Measurements from ENCODE around the gene SPATA32.

The SPATA32 gene

DNA sequence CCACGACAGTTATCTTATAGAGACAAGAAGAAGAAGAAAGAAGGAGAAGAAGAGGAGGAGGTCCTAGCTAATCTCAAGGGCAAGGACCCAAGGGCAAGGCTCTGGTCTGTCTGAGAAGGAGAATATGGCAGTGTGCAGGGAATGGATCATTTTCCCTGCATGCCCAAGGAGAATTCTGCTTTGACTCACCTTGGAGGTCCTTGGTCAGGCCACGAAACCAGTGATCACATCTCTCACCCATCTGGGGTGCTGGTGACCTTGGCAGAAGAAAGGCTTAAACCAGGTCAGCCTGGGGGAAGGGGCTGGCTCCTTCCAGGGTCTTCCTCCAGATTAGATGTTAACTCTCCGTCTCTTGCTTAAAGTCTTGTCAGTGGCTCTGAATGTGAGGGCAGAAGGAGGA lies 41.8 kb downstream of the SPATA32 start:
- H3K4me1 Mint-ChIP-seq = peaks cover 14% of the 10 kb centered on the region
- no peak for TF ChIP-seq CTCF (IDR thresholded peaks at IDR 0.05; ENCODE audit: unreplicated experiment in 3 of 3)
- no peaks in the 10 kb centered on the region for H3K9me3 Mint-ChIP-seq
- no peak overlapping the region for H3K27ac Mint-ChIP-seq
- peak overlapping the region; percentile 48 to 77 (median 76) for H3K4me3 Mint-ChIP-seq
- H3K36me3 Mint-ChIP-seq (ENCODE audit: low read depth) = no peaks in the 10 kb centered on the region
- peaks cover 60% of the 10 kb centered on the region for H3K27me3 Mint-ChIP-seq (ENCODE audit: low read depth)

DNA sequence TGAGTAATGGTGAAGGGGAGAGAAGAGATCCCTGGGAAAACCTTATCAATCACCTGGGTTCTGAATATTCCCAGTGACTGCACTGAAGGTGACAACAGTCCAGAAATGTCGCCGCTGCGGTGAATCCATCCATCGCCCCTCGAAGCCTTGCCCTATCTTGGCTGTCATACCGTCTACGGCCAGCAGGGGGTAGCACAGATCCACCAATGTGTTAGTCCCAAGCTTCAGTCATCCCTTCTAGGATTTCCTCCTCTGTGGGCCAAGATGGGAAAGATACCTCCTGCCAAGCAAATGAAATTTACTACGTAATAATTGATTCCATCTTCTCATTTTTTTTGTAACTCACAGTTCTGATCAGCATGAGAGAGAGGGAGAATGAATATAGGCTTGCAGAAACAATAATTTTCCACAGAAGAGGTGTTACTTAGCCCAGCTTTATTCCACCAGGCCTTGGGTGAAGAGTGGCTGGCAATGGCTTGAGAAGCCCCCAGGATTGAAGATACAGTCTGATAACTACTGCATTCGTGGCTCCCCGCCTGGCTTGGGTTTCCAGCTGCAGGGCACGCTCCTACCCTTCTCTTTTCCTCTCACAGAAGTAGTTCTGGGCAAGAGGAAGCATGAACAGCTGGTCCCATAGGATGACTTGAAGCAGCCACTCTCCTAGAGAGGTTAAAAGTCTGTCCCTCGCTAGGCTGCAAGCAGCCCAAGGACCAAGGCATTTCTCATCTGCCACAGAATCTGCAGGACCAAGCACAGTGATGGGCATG lies 42.8 kb downstream of the SPATA32 start:
- no peaks in the 10 kb centered on the region for H3K9me3 Mint-ChIP-seq
- peaks cover 14% of the 10 kb centered on the region for H3K4me1 Mint-ChIP-seq
- TF ChIP-seq CTCF (IDR thresholded peaks at IDR 0.05; ENCODE audit: unreplicated experiment in 3 of 3) = peak; percentile 92 to 95 (median 94)
- H3K27me3 Mint-ChIP-seq (ENCODE audit: low read depth) = peaks cover 52% of the 10 kb centered on the region
- H3K4me3 Mint-ChIP-seq = peak overlapping the region; percentile 76 to 78 (median 77)
- H3K36me3 Mint-ChIP-seq (ENCODE audit: low read depth) = no peaks in the 10 kb centered on the region
- no peak overlapping the region for H3K27ac Mint-ChIP-seq
